Osteocyte (in vitro differentiated cells): ENCODE data around the gene RBM44. TPM values are rescaled to one million over a fixed set of nuclear protein-coding genes. Genes with fewer than 3 reads are reported as not detected.
"Not testable (repeated sequence)": the region's sequence is repeated elsewhere in the genome, so short reads cannot be mapped to it uniquely, and the experiment has no call there.

Source experiments
- DNase-seq: peaks from one replicate; pipeline ENCODE4 v3.0.0; 2021; ENCODE audit warnings: mixed read lengths; ENCODE audit not compliant: unreplicated experiment; ENCODE audit errors: extremely low spot score
- H3K27ac Mint-ChIP-seq: one replicate; pipeline ENCODE4 v1.8.0; 2021; ENCODE audit warnings: mild to moderate bottlenecking, mixed read lengths; ENCODE audit not compliant: unreplicated experiment
- H3K27me3 Mint-ChIP-seq: one replicate; pipeline ENCODE4 v1.8.0; 2021; ENCODE audit warnings: mixed read lengths; ENCODE audit not compliant: unreplicated experiment
- H3K36me3 Mint-ChIP-seq: one replicate; pipeline ENCODE4 v1.8.0; 2021; ENCODE audit warnings: mixed read lengths; ENCODE audit not compliant: unreplicated experiment
- H3K4me1 Mint-ChIP-seq: one replicate; pipeline ENCODE4 v1.8.0; 2021; ENCODE audit warnings: mixed read lengths; ENCODE audit not compliant: unreplicated experiment
- H3K4me3 Mint-ChIP-seq: one replicate; pipeline ENCODE4 v1.8.0; 2021; ENCODE audit warnings: mild to moderate bottlenecking, moderate library complexity, mixed read lengths; ENCODE audit not compliant: unreplicated experiment
- H3K9me3 Mint-ChIP-seq: one replicate; pipeline ENCODE4 v1.8.0; 2021; ENCODE audit warnings: mixed read lengths; ENCODE audit not compliant: unreplicated experiment
- total RNA-seq: library from RNA; stranded (reverse); gene quantifications from 2 replicates; pipeline ENCODE4 v1.2.1, GENCODE V29; 2021
- TF ChIP-seq, protein P1 (sequence below): fragments of 200-600 bp; sonication (generic); IDR thresholded peaks from 2 replicates; pipeline ENCODE4 v1.5.0; 2021; ENCODE audit warnings: antibody characterized with exemption, mild to moderate bottlenecking, moderate library complexity

RBM44 gene
- total RNA-seq, 1 donor from 2014 or later: 0.46 TPM

DNA sequence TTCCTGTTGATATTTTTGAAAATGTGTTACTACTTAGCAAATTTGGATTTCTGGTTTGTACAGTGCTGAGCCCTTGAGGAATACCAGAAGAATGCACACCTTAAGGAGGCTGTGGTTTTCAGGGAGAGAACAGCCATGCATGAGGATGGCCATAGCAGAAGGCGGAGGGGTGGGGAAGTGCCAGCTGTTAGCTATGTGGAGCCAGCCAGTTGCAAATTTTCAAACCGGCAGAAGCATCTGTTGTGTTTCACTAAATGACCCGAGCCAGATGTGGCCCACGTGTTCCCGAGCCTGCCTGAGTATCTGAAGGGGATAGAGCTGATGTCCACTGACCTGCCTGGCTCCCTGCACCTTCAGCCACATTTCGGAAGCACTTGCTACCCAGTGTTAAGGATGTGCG is 16.4 kb upstream of the RBM44 start:
- TF ChIP-seq, protein P1, sequence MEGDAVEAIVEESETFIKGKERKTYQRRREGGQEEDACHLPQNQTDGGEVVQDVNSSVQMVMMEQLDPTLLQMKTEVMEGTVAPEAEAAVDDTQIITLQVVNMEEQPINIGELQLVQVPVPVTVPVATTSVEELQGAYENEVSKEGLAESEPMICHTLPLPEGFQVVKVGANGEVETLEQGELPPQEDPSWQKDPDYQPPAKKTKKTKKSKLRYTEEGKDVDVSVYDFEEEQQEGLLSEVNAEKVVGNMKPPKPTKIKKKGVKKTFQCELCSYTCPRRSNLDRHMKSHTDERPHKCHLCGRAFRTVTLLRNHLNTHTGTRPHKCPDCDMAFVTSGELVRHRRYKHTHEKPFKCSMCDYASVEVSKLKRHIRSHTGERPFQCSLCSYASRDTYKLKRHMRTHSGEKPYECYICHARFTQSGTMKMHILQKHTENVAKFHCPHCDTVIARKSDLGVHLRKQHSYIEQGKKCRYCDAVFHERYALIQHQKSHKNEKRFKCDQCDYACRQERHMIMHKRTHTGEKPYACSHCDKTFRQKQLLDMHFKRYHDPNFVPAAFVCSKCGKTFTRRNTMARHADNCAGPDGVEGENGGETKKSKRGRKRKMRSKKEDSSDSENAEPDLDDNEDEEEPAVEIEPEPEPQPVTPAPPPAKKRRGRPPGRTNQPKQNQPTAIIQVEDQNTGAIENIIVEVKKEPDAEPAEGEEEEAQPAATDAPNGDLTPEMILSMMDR: no peak
- Mint-ChIP-seq H3K27ac (no peak overlapping the region), H3K4me1 (no peaks in the 10 kb centered on the region), H3K4me3 (no peak overlapping the region), H3K9me3 (peaks cover 3% of the 10 kb centered on the region), H3K27me3 (no peaks in the 10 kb centered on the region), H3K36me3 (peaks cover 48% of the 10 kb centered on the region)
- peak; percentile 75 for DNase-seq

- not testable (repeated sequence) for DNase-seq, H3K9me3 Mint-ChIP-seq
Observed at GRCh38 chr2:237783678-237784077, 14.9 kb upstream of the RBM44 start.

GRCh38 chr2:237786936-237787335 is 11.6 kb upstream of the RBM44 start:
- no peak overlapping the region for H3K4me3 Mint-ChIP-seq
- H3K9me3 Mint-ChIP-seq: peaks cover 3% of the 10 kb centered on the region
- H3K27ac Mint-ChIP-seq: no peak overlapping the region
- no peak for DNase-seq
- TF ChIP-seq, protein P1: no peak
- peaks cover 6% of the 10 kb centered on the region for H3K4me1 Mint-ChIP-seq
- peaks cover 27% of the 10 kb centered on the region for H3K36me3 Mint-ChIP-seq
- no peaks in the 10 kb centered on the region for H3K27me3 Mint-ChIP-seq

More at GRCh38 chr2:237783678-237784077, 14.9 kb upstream of the RBM44 start:
- H3K27me3 Mint-ChIP-seq, H3K4me3 Mint-ChIP-seq, H3K4me1 Mint-ChIP-seq, H3K27ac Mint-ChIP-seq: not testable (repeated sequence)
- peaks cover 46% of the 10 kb centered on the region for H3K36me3 Mint-ChIP-seq

- peaks cover 20% of the 10 kb centered on the region for H3K36me3 Mint-ChIP-seq
- no peak overlapping the region for H3K4me3 Mint-ChIP-seq
Observed at GRCh38 chr2:237790353-237790752, 8.2 kb upstream of the RBM44 start.

GRCh38 chr2:237791977-237792727 is 6.4 kb upstream of the RBM44 start:
- Mint-ChIP-seq H3K36me3 (peaks cover 8% of the 10 kb centered on the region), H3K4me1 (peaks cover 6% of the 10 kb centered on the region), H3K27ac (no peak overlapping the region), H3K9me3 (no peaks in the 10 kb centered on the region), H3K4me3 (no peak overlapping the region), H3K27me3 (no peaks in the 10 kb centered on the region)
- DNase-seq: no peak
- TF ChIP-seq, protein P1: peak; percentile 17

More at GRCh38 chr2:237790353-237790752, 8.2 kb upstream of the RBM44 start:
- Mint-ChIP-seq H3K9me3 (peaks cover 3% of the 10 kb centered on the region), H3K4me1 (peaks cover 6% of the 10 kb centered on the region), H3K27me3 (no peaks in the 10 kb centered on the region), H3K27ac (no peak overlapping the region)
- DNase-seq: no peak
- TF ChIP-seq, protein P1: no peak
